HCT116 (cell line): ENCODE data around the gene GMDS.

Experiments
- CBX3 ChIP-seq: IDR thresholded peaks from 2 replicates; pipeline ENCODE4 v1.6.1; 2012; ENCODE audit warnings: low read depth
- CEBPB ChIP-seq: IDR thresholded peaks from 2 replicates; pipeline ENCODE4 v1.6.1; 2012; ENCODE audit warnings: low read depth
- EZH2 ChIP-seq: fragments of 200-600 bp; sonication (generic); IDR thresholded peaks from 2 replicates; pipeline ENCODE4 v1.6.1; 2017; ENCODE audit warnings: antibody characterized with exemption, mixed run types
- POLR2A ChIP-seq: IDR thresholded peaks from 2 replicates; pipeline ENCODE4 v1.7.0; 2011; ENCODE audit warnings: borderline replicate concordance; ENCODE audit not compliant: insufficient read depth, insufficient read length; ENCODE audit errors: extremely low read depth
- POLR2AphosphoS5 ChIP-seq: IDR thresholded peaks from 2 replicates; pipeline ENCODE4 v1.6.1; 2011; ENCODE audit warnings: mild to moderate bottlenecking, low read depth, low read length, moderate library complexity
- SIN3A ChIP-seq: IDR thresholded peaks from 2 replicates; pipeline ENCODE4 v1.6.1; 2012; ENCODE audit warnings: low read depth
- SRF ChIP-seq: IDR thresholded peaks from 2 replicates; pipeline ENCODE4 v1.6.1; 2012; ENCODE audit warnings: low read depth
- ZNF274 ChIP-seq: fragments of 200-500 bp; sonication (Bioruptor generic); IDR thresholded peaks from 2 replicates; pipeline ENCODE4 v1.6.1; 2014; ENCODE audit warnings: mild to moderate bottlenecking, low read depth, low read length, inconsistent platforms
- TF ChIP-seq, protein P1 (sequence below), 3 experiments: fragments of 200-600 bp in 1 of 3; sonication (generic) in 1 of 3; IDR thresholded peaks in 2 of 3; conservative IDR thresholded peaks in 1 of 3; 2 replicates each; pipeline ENCODE4 v1.5.1; 2012 to 2017; ENCODE audit warnings: low read depth in 2 of 3, low read length in 2 of 3, antibody characterized with exemption in 1 of 3, borderline replicate concordance in 1 of 3, control low read depth in 1 of 3, mild to moderate bottlenecking in 1 of 3, mixed read lengths in 1 of 3, mixed run types in 1 of 3, moderate library complexity in 1 of 3; ENCODE audit not compliant: insufficient read depth in 1 of 3

GRCh38 chr6:2221726-2222274 is 23.6 kb downstream of the GMDS start:
- TF ChIP-seq, protein P1, sequence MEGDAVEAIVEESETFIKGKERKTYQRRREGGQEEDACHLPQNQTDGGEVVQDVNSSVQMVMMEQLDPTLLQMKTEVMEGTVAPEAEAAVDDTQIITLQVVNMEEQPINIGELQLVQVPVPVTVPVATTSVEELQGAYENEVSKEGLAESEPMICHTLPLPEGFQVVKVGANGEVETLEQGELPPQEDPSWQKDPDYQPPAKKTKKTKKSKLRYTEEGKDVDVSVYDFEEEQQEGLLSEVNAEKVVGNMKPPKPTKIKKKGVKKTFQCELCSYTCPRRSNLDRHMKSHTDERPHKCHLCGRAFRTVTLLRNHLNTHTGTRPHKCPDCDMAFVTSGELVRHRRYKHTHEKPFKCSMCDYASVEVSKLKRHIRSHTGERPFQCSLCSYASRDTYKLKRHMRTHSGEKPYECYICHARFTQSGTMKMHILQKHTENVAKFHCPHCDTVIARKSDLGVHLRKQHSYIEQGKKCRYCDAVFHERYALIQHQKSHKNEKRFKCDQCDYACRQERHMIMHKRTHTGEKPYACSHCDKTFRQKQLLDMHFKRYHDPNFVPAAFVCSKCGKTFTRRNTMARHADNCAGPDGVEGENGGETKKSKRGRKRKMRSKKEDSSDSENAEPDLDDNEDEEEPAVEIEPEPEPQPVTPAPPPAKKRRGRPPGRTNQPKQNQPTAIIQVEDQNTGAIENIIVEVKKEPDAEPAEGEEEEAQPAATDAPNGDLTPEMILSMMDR (IDR thresholded peaks at IDR 0.05 in 2 of 3, conservative IDR thresholded peaks at IDR 0.05 in 1 of 3; ENCODE audit: borderline replicate concordance in 1 of 3, insufficient read depth in 1 of 3, low read depth in 2 of 3, low read length in 2 of 3): no peak
- TF ChIP-seq SRF (no peak), POLR2AphosphoS5 (no peak), ZNF274 (no peak), POLR2A (no peak), EZH2 (no peak), CEBPB (no peak), SIN3A (no peak), CBX3 (no peak)
